Lower leg skin (tissue), 3 donors: ENCODE measurements around the gene HAX1.

Source experiments
- CTCF ChIP-seq, 3 donors: fragments of 450-650 bp; IDR thresholded peaks; one replicate each; pipeline ENCODE4 v1.5.1; 2016; ENCODE audit warnings: antibody characterized with exemption in 3 of 3, mild to moderate bottlenecking in 3 of 3, moderate library complexity in 2 of 3
- POLR2A ChIP-seq, 2 donors: fragments of 450-650 bp; IDR thresholded peaks; one replicate each; pipeline ENCODE4 v1.6.1; 2016 to 2017; ENCODE audit warnings: antibody characterized with exemption in 2 of 2, mild to moderate bottlenecking in 1 of 2, moderate library complexity in 1 of 2

- TF ChIP-seq CTCF (IDR thresholded peaks at IDR 0.05) (no peak), POLR2A (IDR thresholded peaks at IDR 0.05) (no peak)
These were observed 6.8 kb upstream of the HAX1 start for GRCh38 chr1:154265586-154265985.
